Measurements from ENCODE around the gene CITED1. TPM values are rescaled to one million over a fixed set of nuclear protein-coding genes. Genes with fewer than 3 reads are reported as not detected.

The CITED1 gene
- total and polyA plus RNA-seq, 2 donors (not counting 1 experiment from before 2014, with no cell fraction given): 0.17 TPM; not detected in 1

DNA sequence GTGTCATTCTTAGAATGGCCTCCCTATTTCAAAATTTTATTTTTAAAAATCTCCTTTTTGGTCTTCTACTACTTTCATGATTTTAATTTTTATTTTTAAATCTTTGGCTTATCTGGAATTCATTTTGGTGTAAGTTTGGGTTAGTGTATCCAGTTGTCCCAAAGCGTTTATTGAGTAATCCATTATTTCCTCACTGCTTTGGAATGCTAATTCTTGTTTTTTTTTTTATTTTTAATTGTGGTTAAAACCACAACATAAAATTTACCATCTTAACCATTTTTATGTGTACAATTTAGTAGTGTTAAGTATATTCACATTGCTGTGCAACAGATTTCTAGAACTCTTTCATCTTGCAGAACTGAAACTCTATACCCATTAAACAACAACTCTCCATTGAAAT is 8.7 kb downstream of the CITED1 start:
- no peak overlapping the region for H3K4me3 ChIP-seq (replicated peaks in 1 of 4; ENCODE audit: control extremely low read depth in 1 of 4, insufficient read depth in 1 of 4, low read depth in 3 of 4, low read length in 4 of 4)
- H3K4me2 ChIP-seq (ENCODE audit: extremely low read depth, insufficient read depth, low read length): no peak overlapping the region
- TF ChIP-seq EZH2 (IDR thresholded peaks at IDR 0.05; ENCODE audit: low read length, missing control alignments): no peak
- TF ChIP-seq CTCF (conservative IDR thresholded peaks at IDR 0.05 in 1 of 2, IDR thresholded peaks at IDR 0.05 in 1 of 2; ENCODE audit: low read depth in 1 of 2, low read length in 2 of 2): no peak
- no peak overlapping the region for H2AFZ ChIP-seq (ENCODE audit: low read length)
- H3K27ac ChIP-seq (ENCODE audit: insufficient read depth, low read length): no peak overlapping the region
- no peaks in the 10 kb centered on the region for H3K79me2 ChIP-seq (ENCODE audit: control insufficient read depth, insufficient read depth, low read length)
- no peaks in the 10 kb centered on the region for H3K36me3 ChIP-seq (ENCODE audit: control insufficient read depth, insufficient read depth, low read length)
- no peak for DNase-seq (ENCODE audit: low read depth in 2 of 2)
- no peak overlapping the region for H3K9ac ChIP-seq (ENCODE audit: insufficient read depth, low read length)
- no peaks in the 10 kb centered on the region for H3K4me1 ChIP-seq (ENCODE audit: control insufficient read depth, extremely low read depth, insufficient read depth, low read length)
- no peaks in the 10 kb centered on the region for H4K20me1 ChIP-seq (ENCODE audit: control insufficient read depth, extremely low read depth, insufficient read depth, low read length)
- peaks cover 26% of the 10 kb centered on the region for H3K27me3 ChIP-seq (ENCODE audit: control insufficient read depth, insufficient read depth, low read length)
- H3K9me3 ChIP-seq (ENCODE audit: control insufficient read depth, insufficient read depth, low read depth, low read length): no peaks in the 10 kb centered on the region

DNA sequence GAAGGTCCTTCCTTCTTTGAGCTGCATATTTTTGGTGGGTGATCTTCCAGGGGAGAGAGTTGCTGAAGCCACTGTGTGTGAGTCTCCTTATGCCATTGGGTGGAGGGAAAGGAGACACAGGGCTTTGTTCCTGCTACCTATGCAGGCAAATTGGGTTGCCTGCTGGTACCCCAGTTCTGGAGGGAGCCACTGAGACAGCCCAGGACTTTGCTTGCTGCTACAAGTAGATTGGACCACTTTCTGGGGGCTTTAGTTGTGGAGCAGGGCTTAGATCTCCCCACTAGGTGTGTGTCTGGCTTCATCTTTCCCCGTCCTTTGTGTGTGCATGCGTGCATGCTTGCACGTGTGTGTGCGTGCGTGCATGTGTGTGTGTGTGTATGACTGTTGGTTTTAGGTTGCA is 10.0 kb downstream of the CITED1 start:
- Histone ChIP-seq H3K27me3 (ENCODE audit: control insufficient read depth, insufficient read depth, low read length) (peaks cover 18% of the 10 kb centered on the region), H3K4me2 (ENCODE audit: extremely low read depth, insufficient read depth, low read length) (no peak overlapping the region), H4K20me1 (ENCODE audit: control insufficient read depth, extremely low read depth, insufficient read depth, low read length) (no peaks in the 10 kb centered on the region), H2AFZ (ENCODE audit: low read length) (no peak overlapping the region), H3K4me3 (replicated peaks in 1 of 4; ENCODE audit: control extremely low read depth in 1 of 4, insufficient read depth in 1 of 4, low read depth in 3 of 4, low read length in 4 of 4) (no peak overlapping the region), H3K36me3 (ENCODE audit: control insufficient read depth, insufficient read depth, low read length) (no peaks in the 10 kb centered on the region), H3K9ac (ENCODE audit: insufficient read depth, low read length) (no peak overlapping the region), H3K27ac (ENCODE audit: insufficient read depth, low read length) (no peak overlapping the region), H3K4me1 (ENCODE audit: control insufficient read depth, extremely low read depth, insufficient read depth, low read length) (no peaks in the 10 kb centered on the region), H3K79me2 (ENCODE audit: control insufficient read depth, insufficient read depth, low read length) (no peaks in the 10 kb centered on the region), H3K9me3 (ENCODE audit: control insufficient read depth, insufficient read depth, low read depth, low read length) (no peaks in the 10 kb centered on the region)
- TF ChIP-seq EZH2 (IDR thresholded peaks at IDR 0.05; ENCODE audit: low read length, missing control alignments) (no peak), CTCF (conservative IDR thresholded peaks at IDR 0.05 in 1 of 2, IDR thresholded peaks at IDR 0.05 in 1 of 2; ENCODE audit: low read depth in 1 of 2, low read length in 2 of 2) (no peak)
- DNase-seq (ENCODE audit: low read depth in 2 of 2): no peak

GRCh38 chrX:72294497-72294896 is 11.2 kb downstream of the CITED1 start:
- Histone ChIP-seq H2AFZ (ENCODE audit: low read length) (no peak overlapping the region), H3K36me3 (ENCODE audit: control insufficient read depth, insufficient read depth, low read length) (no peaks in the 10 kb centered on the region), H3K9me3 (ENCODE audit: control insufficient read depth, insufficient read depth, low read depth, low read length) (no peaks in the 10 kb centered on the region), H3K4me1 (ENCODE audit: control insufficient read depth, extremely low read depth, insufficient read depth, low read length) (no peaks in the 10 kb centered on the region), H3K27ac (ENCODE audit: insufficient read depth, low read length) (no peak overlapping the region), H3K4me3 (replicated peaks in 1 of 4; ENCODE audit: control extremely low read depth in 1 of 4, insufficient read depth in 1 of 4, low read depth in 3 of 4, low read length in 4 of 4) (no peak overlapping the region), H3K27me3 (ENCODE audit: control insufficient read depth, insufficient read depth, low read length) (peaks cover 15% of the 10 kb centered on the region), H3K9ac (ENCODE audit: insufficient read depth, low read length) (no peak overlapping the region), H3K4me2 (ENCODE audit: extremely low read depth, insufficient read depth, low read length) (no peak overlapping the region), H3K79me2 (ENCODE audit: control insufficient read depth, insufficient read depth, low read length) (no peaks in the 10 kb centered on the region), H4K20me1 (ENCODE audit: control insufficient read depth, extremely low read depth, insufficient read depth, low read length) (no peaks in the 10 kb centered on the region)
- DNase-seq (ENCODE audit: low read depth in 2 of 2): no peak
- no peak for TF ChIP-seq CTCF (conservative IDR thresholded peaks at IDR 0.05 in 1 of 2, IDR thresholded peaks at IDR 0.05 in 1 of 2; ENCODE audit: low read depth in 1 of 2, low read length in 2 of 2)
- no peak for TF ChIP-seq EZH2 (IDR thresholded peaks at IDR 0.05; ENCODE audit: low read length, missing control alignments)
